NOMO-1 treated with dmso at 0.1 percent for 144 hours (cell line): ENCODE data around the gene ANKRD18B.
"Not testable (repeated sequence)": the region's sequence is repeated elsewhere in the genome, so short reads cannot be mapped to it uniquely, and the experiment has no call there.

Source experiments
- DNase-seq: peaks from one replicate; lab custom pipeline; 2025; ENCODE audit not compliant: unreplicated experiment; lab: John Stamatoyannopoulos, UW

The ANKRD18B gene

GRCh38 chr9:33604249-33604648, 80.2 kb downstream of the ANKRD18B start:
- DNase-seq, result not testable (repeated sequence)

GRCh38 chr9:33604936-33605335, 80.9 kb downstream of the ANKRD18B start:
- not testable (repeated sequence) for DNase-seq

GRCh38 chr9:33611358-33611757, 87.3 kb downstream of the ANKRD18B start:
- no peak for DNase-seq

DNA sequence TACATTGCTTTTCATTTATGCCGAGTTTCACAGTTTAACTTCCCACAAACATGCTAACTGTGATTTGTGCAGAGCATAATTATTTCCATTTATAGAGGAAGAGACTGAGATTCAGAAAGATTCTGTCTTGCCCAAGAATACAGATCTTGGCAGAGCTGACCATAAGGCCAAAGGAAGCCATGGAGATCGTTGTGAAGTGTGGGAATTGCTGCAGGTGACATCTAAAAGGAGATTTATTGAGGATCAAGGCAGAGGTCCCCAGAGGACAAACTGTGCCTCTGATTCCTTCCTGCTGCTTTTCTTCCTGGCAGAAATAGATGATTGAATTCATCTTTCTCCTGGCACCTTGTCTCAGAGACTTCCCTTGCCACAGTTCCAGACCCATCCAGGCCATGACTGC, 88.4 kb downstream of the ANKRD18B start:
- DNase-seq, result not testable (repeated sequence)

GRCh38 chr9:33614001-33614687, 90.1 kb downstream of the ANKRD18B start:
- no peak for DNase-seq

DNA sequence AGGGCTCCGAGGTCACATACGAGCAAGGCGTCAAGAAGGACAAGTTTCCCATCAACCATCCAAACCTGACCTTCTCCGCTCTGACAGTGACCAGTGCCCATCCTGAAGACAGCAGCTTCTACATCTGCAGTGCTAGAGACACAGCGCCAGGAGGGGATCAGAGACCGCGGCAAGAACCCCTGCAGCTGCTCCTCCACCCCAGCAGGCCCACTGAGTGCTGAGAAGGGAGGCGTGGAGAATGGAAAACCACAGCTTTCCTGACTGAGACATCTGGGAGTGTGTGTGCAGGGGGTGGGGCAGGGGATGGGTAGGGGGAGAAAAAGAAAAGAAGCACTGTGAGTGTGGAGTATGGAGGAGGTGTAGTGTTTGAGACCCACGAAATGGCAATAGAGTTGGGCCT, 94.3 kb downstream of the ANKRD18B start:
- DNase-seq, result not testable (repeated sequence)

GRCh38 chr9:33619666-33620404, 95.8 kb downstream of the ANKRD18B start:
- no peak for DNase-seq

DNA sequence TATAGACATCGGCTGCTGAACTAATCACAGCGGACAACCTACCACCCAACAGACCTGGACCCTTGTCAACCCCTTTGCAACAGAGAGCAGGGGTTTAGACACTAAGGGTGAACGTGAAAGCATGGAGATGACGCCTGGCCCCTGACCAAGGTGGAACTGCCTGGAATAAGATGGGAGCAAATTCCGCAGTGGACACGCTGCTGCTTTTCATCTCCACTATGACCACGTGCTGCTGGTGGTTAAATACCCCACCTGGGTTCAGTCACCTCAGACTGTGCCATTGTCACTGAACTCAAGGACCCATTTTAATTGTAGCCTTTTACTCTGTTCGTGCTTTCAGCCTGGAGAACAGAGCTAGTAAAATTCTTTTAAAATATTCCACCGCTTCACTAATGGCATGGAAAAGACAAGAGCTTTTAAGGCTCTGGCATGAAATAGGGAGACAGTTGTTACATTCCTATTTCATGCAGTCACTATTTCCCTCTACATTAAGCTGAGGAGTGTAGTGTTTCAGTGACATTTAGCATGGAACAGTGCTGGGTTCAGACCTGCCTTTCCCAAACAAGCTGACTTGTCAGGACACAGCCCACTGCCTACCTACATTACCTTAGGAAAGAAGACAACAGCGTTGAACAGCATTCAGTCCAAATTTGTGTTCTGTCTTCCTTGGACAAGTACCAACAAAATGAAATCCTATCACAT, 96.8 kb downstream of the ANKRD18B start:
- no peak for DNase-seq
